HG03457 (cell line): ENCODE results near the gene AGAP2.
"Not testable (repeated sequence)": the region's sequence is repeated elsewhere in the genome, so short reads cannot be mapped to it uniquely, and the experiment has no call there.

Experiments used
- ATAC-seq: cut with Tn5 transposase; IDR thresholded peaks from one replicate; pipeline ENCODE4 v1.9.1; 2021; ENCODE audit warnings: moderate number of reproducible peaks; ENCODE audit not compliant: unreplicated experiment

AGAP2 gene

GRCh38 chr12:57738661-57739237, at the start of gene AGAP2:
Gene AGAP2, minus strand, starts transcription at chr12:57738742. Its CDS starts 496 bp downstream, at chr12:57738246.
- ATAC-seq, result no peak

- no peak for ATAC-seq
These were observed 45.3 kb upstream of the AGAP2 start for GRCh38 chr12:57783861-57784260.

- ATAC-seq, result no peak
These were observed 44.9 kb upstream of the AGAP2 start for GRCh38 chr12:57783466-57783801.

- peak; percentile 69 for ATAC-seq
These were observed 44.3 kb upstream of the AGAP2 start, which contains the start of gene TSFM for GRCh38 chr12:57782608-57783465. Gene TSFM, plus strand, starts transcription at chr12:57782787. Its CDS starts 15 bp downstream, at chr12:57782802.

- peak; percentile 3 for ATAC-seq
These were observed 43.7 kb upstream of the AGAP2 start for GRCh38 chr12:57782243-57782607.

- ATAC-seq, result no peak
These were observed 43.3 kb upstream of the AGAP2 start for GRCh38 chr12:57781801-57782200.

GRCh38 chr12:57781244-57781643, 42.7 kb upstream of the AGAP2 start:
- no peak for ATAC-seq

GRCh38 chr12:57780284-57780897, 41.8 kb upstream of the AGAP2 start:
- no peak for ATAC-seq

- ATAC-seq, result no peak
These were observed 41.2 kb upstream of the AGAP2 start for GRCh38 chr12:57779736-57780135.

GRCh38 chr12:57777911-57778310, 39.4 kb upstream of the AGAP2 start:
- no peak for ATAC-seq

- no peak for ATAC-seq
These were observed 38.8 kb upstream of the AGAP2 start for GRCh38 chr12:57777367-57777766.

- no peak for ATAC-seq
These were observed 37.7 kb upstream of the AGAP2 start for GRCh38 chr12:57776247-57776587.

GRCh38 chr12:57775563-57776246, 37.2 kb upstream of the AGAP2 start:
- ATAC-seq, result no peak

- ATAC-seq, result no peak
These were observed 36.5 kb upstream of the AGAP2 start for GRCh38 chr12:57775044-57775443.

- not testable (repeated sequence) for ATAC-seq
These were observed 36.1 kb upstream of the AGAP2 start for GRCh38 chr12:57774634-57775033.

GRCh38 chr12:57772429-57773322, 34.1 kb upstream of the AGAP2 start, which contains the start of gene EEF1AKMT3:
Gene EEF1AKMT3, plus strand, starts transcription at chr12:57772614. Its CDS starts 111 bp downstream, at chr12:57772725.
- ATAC-seq, result peak; percentile 15

GRCh38 chr12:57771873-57772428, 33.4 kb upstream of the AGAP2 start, which contains the start of gene METTL1:
Gene METTL1, minus strand, starts transcription at chr12:57772105. Its CDS starts 22 bp downstream, at chr12:57772083.
- ATAC-seq, result peak; percentile 68

GRCh38 chr12:57771236-57771872, 32.8 kb upstream of the AGAP2 start:
- ATAC-seq, result peak; percentile 40

GRCh38 chr12:57770734-57771133, 32.2 kb upstream of the AGAP2 start:
- no peak for ATAC-seq
